Liver (tissue), 9 donors: Measurements from ENCODE around the gene ONECUT1. TPM values are rescaled to one million over a fixed set of nuclear protein-coding genes. Genes with fewer than 3 reads are reported as not detected.

Experiments used
- DNase-seq: peaks from one replicate; pipeline ENCODE4 v3.0.0-alpha.2; 2017; ENCODE audit warnings: low spot score
- H3K27ac ChIP-seq, 2 donors: one replicate each; pipeline ENCODE4 v1.7.0; 2013; ENCODE audit warnings: inconsistent platforms in 2 of 2, low read length in 2 of 2, control low read depth in 1 of 2, low read depth in 1 of 2, mild to moderate bottlenecking in 1 of 2
- H3K27me3 ChIP-seq, 4 donors: one replicate each; pipeline versions ENCODE4 v1.6.1 to v1.7.0; 2013; ENCODE audit warnings: low read length in 3 of 4, inconsistent platforms in 1 of 4, mild to moderate bottlenecking in 1 of 4, moderate library complexity in 1 of 4; ENCODE audit not compliant: control insufficient read depth in 4 of 4, insufficient read depth in 4 of 4
- H3K36me3 ChIP-seq, 4 donors: one replicate each; pipeline versions ENCODE4 v1.6.1 to v1.7.0; 2013; ENCODE audit warnings: low read length in 3 of 4, mild to moderate bottlenecking in 3 of 4, low read depth in 1 of 4, moderate library complexity in 1 of 4; ENCODE audit not compliant: control insufficient read depth in 4 of 4, insufficient read depth in 3 of 4
- H3K4me1 ChIP-seq, 4 donors: one replicate each; pipeline versions ENCODE4 v1.6.1 to v1.7.0; 2013; ENCODE audit warnings: low read length in 3 of 4, mild to moderate bottlenecking in 3 of 4, moderate library complexity in 1 of 4; ENCODE audit not compliant: control insufficient read depth in 4 of 4, insufficient read depth in 4 of 4
- H3K4me3 ChIP-seq, 3 donors: one replicate each; pipeline versions ENCODE4 v1.6.1 to v1.7.0; 2013; ENCODE audit warnings: low read length in 3 of 3, control low read depth in 1 of 3, low read depth in 1 of 3, mild to moderate bottlenecking in 1 of 3
- H3K9ac ChIP-seq, 2 donors: one replicate each; pipeline ENCODE4 v1.7.0; 2013; ENCODE audit warnings: low read length in 2 of 2, mild to moderate bottlenecking in 2 of 2, moderate library complexity in 2 of 2, control low read depth in 1 of 2, low read depth in 1 of 2
- H3K9me3 ChIP-seq, 4 donors: one replicate each; pipeline versions ENCODE4 v1.6.1 to v1.7.0; 2013; ENCODE audit warnings: low read length in 3 of 4; ENCODE audit not compliant: control insufficient read depth in 4 of 4
- CTCF ChIP-seq: fragments of 150-350 bp; IDR thresholded peaks from 2 replicates; pipeline ENCODE4 v1.5.1; 2017; ENCODE audit warnings: improper control_type of control experiment, low read depth, low read length; ENCODE audit not compliant: missing input control
- EGR1 ChIP-seq, 2 donors: IDR thresholded peaks; 2 replicates each; pipeline ENCODE4 v1.6.1; 2016 to 2018; ENCODE audit warnings: antibody characterized with exemption in 2 of 2, low read depth in 2 of 2
- FOXA1 ChIP-seq: IDR thresholded peaks from 2 replicates; pipeline ENCODE4 v1.6.1; 2016; ENCODE audit warnings: antibody characterized with exemption
- FOXA2 ChIP-seq: IDR thresholded peaks from 2 replicates; pipeline ENCODE4 v1.6.1; 2016; ENCODE audit warnings: antibody characterized with exemption
- GABPA ChIP-seq, 2 donors: IDR thresholded peaks in 1 of 2; conservative IDR thresholded peaks in 1 of 2; 2 replicates each; pipeline ENCODE4 v1.6.1; 2016; ENCODE audit warnings: antibody characterized with exemption in 2 of 2, mild to moderate bottlenecking in 1 of 2, moderate library complexity in 1 of 2
- HNF4A ChIP-seq, 2 donors: conservative IDR thresholded peaks; 2 replicates each; pipeline ENCODE4 v1.6.1; 2016; ENCODE audit warnings: antibody characterized with exemption in 2 of 2, mild to moderate bottlenecking in 2 of 2
- HNF4G ChIP-seq: IDR thresholded peaks from 2 replicates; pipeline ENCODE4 v1.6.1; 2016; ENCODE audit warnings: antibody characterized with exemption
- JUND ChIP-seq, 2 donors: IDR thresholded peaks; 2 replicates each; pipeline ENCODE4 v1.6.1; 2016; ENCODE audit warnings: antibody characterized with exemption in 2 of 2
- NR2F2 ChIP-seq: IDR thresholded peaks from 2 replicates; pipeline ENCODE4 v1.6.1; 2016; ENCODE audit warnings: antibody characterized with exemption
- RAD21 ChIP-seq, 2 donors: IDR thresholded peaks; 2 replicates each; pipeline ENCODE4 v1.6.1; 2016; ENCODE audit warnings: antibody characterized with exemption in 2 of 2, mild to moderate bottlenecking in 2 of 2
- RXRA ChIP-seq, 2 donors: IDR thresholded peaks; 2 replicates each; pipeline ENCODE4 v1.6.1; 2017 to 2018; ENCODE audit warnings: antibody characterized with exemption in 2 of 2, mild to moderate bottlenecking in 1 of 2
- SP1 ChIP-seq: IDR thresholded peaks from 2 replicates; pipeline ENCODE4 v1.6.1; 2018; ENCODE audit warnings: antibody characterized with exemption, mild to moderate bottlenecking
- TAF1 ChIP-seq: conservative IDR thresholded peaks from 2 replicates; pipeline ENCODE4 v1.6.1; 2016; ENCODE audit warnings: antibody characterized with exemption, mild to moderate bottlenecking
- YY1 ChIP-seq: IDR thresholded peaks from 2 replicates; pipeline ENCODE4 v1.6.1; 2016; ENCODE audit warnings: antibody characterized with exemption, mild to moderate bottlenecking
- ZBTB33 ChIP-seq: IDR thresholded peaks from 2 replicates; pipeline ENCODE4 v1.6.1; 2016; ENCODE audit warnings: antibody characterized with exemption
- WGBS: extraction: QIAGEN DNeasy Blood & Tissue Kit; methylation state at CpG from one replicate; pipeline ENCODE4 v1.1.7; 2013; 5-methylcytosine and 5-hydroxymethylcytosine counted together
- polyA plus RNA-seq, 2 donors: library from polyadenylated mRNA; stranded (reverse) in 1 of 2; unstranded in 1 of 2; fragments of 200-250 nt in 1 of 2; fragments of >200 nt in 1 of 2; fragmentation: Nextera tagmentation in 1 of 2; extraction: Ambion mirVana in 1 of 2; gene quantifications; one replicate each; pipeline versions ENCODE4 v1.2.1 to v1.2.3, GENCODE V29; 2013 to 2015
- total RNA-seq, 2 donors: library from RNA; depleted of rRNA; stranded (reverse); fragments of >200 nt; gene quantifications; one replicate each; pipeline ENCODE4 v1.2.3, GENCODE V29; 2014
- TF ChIP-seq, protein P1 (sequence below): IDR thresholded peaks from 2 replicates; pipeline ENCODE4 v1.6.1; 2016; ENCODE audit warnings: antibody characterized with exemption, mild to moderate bottlenecking
- TF ChIP-seq, protein P2 (sequence below): IDR thresholded peaks from 2 replicates; pipeline ENCODE4 v1.6.1; 2016; ENCODE audit warnings: antibody characterized with exemption
- TF ChIP-seq, protein P3 (sequence below): IDR thresholded peaks from 2 replicates; pipeline ENCODE4 v1.6.1; 2016; ENCODE audit warnings: antibody characterized with exemption
- donor health status: healthy.
- donor health status: healthy.
- donor health status: healthy.
- donor health status: healthy.
- donor health status: healthy.

Gene ONECUT1
- total and polyA plus RNA-seq, 4 donors: 7.7 to 51.0 (median 14.8) TPM

- no peak for DNase-seq
- Histone ChIP-seq H3K4me1 (peaks cover 4 to 30% (median 25%) of the 10 kb centered on the region in 4 donors), H3K9me3 (no peaks in the 10 kb centered on the region), H3K9ac (no peak overlapping the region), H3K4me3 (no peak overlapping the region), H3K27me3 (no peaks in the 10 kb centered on the region), H3K36me3 (no peaks in the 10 kb centered on the region), H3K27ac (no peak overlapping the region)
- TF ChIP-seq, protein P1, sequence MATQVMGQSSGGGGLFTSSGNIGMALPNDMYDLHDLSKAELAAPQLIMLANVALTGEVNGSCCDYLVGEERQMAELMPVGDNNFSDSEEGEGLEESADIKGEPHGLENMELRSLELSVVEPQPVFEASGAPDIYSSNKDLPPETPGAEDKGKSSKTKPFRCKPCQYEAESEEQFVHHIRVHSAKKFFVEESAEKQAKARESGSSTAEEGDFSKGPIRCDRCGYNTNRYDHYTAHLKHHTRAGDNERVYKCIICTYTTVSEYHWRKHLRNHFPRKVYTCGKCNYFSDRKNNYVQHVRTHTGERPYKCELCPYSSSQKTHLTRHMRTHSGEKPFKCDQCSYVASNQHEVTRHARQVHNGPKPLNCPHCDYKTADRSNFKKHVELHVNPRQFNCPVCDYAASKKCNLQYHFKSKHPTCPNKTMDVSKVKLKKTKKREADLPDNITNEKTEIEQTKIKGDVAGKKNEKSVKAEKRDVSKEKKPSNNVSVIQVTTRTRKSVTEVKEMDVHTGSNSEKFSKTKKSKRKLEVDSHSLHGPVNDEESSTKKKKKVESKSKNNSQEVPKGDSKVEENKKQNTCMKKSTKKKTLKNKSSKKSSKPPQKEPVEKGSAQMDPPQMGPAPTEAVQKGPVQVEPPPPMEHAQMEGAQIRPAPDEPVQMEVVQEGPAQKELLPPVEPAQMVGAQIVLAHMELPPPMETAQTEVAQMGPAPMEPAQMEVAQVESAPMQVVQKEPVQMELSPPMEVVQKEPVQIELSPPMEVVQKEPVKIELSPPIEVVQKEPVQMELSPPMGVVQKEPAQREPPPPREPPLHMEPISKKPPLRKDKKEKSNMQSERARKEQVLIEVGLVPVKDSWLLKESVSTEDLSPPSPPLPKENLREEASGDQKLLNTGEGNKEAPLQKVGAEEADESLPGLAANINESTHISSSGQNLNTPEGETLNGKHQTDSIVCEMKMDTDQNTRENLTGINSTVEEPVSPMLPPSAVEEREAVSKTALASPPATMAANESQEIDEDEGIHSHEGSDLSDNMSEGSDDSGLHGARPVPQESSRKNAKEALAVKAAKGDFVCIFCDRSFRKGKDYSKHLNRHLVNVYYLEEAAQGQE: no peak
- TF ChIP-seq YY1 (no peak), FOXA2 (no peak)
- TF ChIP-seq, protein P2, sequence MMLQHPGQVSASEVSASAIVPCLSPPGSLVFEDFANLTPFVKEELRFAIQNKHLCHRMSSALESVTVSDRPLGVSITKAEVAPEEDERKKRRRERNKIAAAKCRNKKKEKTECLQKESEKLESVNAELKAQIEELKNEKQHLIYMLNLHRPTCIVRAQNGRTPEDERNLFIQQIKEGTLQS: no peak
- TF ChIP-seq, protein P3, sequence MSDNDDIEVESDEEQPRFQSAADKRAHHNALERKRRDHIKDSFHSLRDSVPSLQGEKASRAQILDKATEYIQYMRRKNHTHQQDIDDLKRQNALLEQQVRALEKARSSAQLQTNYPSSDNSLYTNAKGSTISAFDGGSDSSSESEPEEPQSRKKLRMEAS: no peak
- 80% methylated on average over 1 of the region's 1 CpG for WGBS
These were observed 18.3 kb upstream of the ONECUT1 start for GRCh38 chr15:52808441-52808840.

GRCh38 chr15:52806284-52806655 is 16.1 kb upstream of the ONECUT1 start:
- H3K4me1 ChIP-seq: peaks cover 10 to 50% (median 38%) of the 10 kb centered on the region in 4 donors
- no peak for DNase-seq
- H3K27me3 ChIP-seq: no peaks in the 10 kb centered on the region
- no peaks in the 10 kb centered on the region for H3K9me3 ChIP-seq
- TF ChIP-seq ZBTB33 (peak; percentile 32), YY1 (peak; percentile 37), GABPA (IDR thresholded peaks at IDR 0.05 in 1 of 2, conservative IDR thresholded peaks at IDR 0.05 in 1 of 2) (no peak), CTCF (no peak), TAF1 (peak; percentile 40), RXRA (IDR thresholded peaks at IDR 0.05) (peak; percentile 89 to 96), FOXA1 (no peak), SP1 (peak; percentile 83), EGR1 (IDR thresholded peaks at IDR 0.05; ENCODE audit: low read depth in 2 of 2) (peak in 1 of 2 donors; percentile 24), NR2F2 (no peak), FOXA2 (no peak), HNF4A (conservative IDR thresholded peaks at IDR 0.05) (peak; percentile 67 to 77), RAD21 (IDR thresholded peaks at IDR 0.05) (peak; percentile 51 to 66), JUND (IDR thresholded peaks at IDR 0.05) (peak in 1 of 2 donors; percentile 28), HNF4G (no peak)
- TF ChIP-seq, protein P1: peak; percentile 76
- TF ChIP-seq, protein P3: peak; percentile 48
- TF ChIP-seq, protein P2: no peak
- 10% methylated on average over 9 of the region's 9 CpGs for WGBS
- H3K27ac ChIP-seq: peak overlapping the region; percentile 96 to 98
- peak overlapping the region; percentile 32 to 87 for H3K9ac ChIP-seq
- no peaks in the 10 kb centered on the region for H3K36me3 ChIP-seq
- peak overlapping the region in 2 of 3 donors; percentile 64 to 75 for H3K4me3 ChIP-seq
